Transverse colon (tissue), 3 donors: ENCODE data around the gene HEG1.
A peak's percentile ranks its signal among the peaks of the same experiment; 100 is the strongest.

ENCODE experiments used
- POLR2A ChIP-seq: fragments of 450-650 bp; IDR thresholded peaks from one replicate; pipeline ENCODE4 v1.6.1; 2016; ENCODE audit warnings: antibody characterized with exemption, mild to moderate bottlenecking, moderate library complexity
- TF ChIP-seq, protein P1 (sequence below), 5 experiments: fragments of 200-600 bp in 3 of 5; fragments of 450-650 bp in 2 of 5; sonication (generic) in 3 of 5; IDR thresholded peaks; 1 replicate in 2 of 5; 2 replicates in 3 of 5; pipeline ENCODE4 v1.5.1; 2016 to 2017; ENCODE audit warnings: antibody characterized with exemption in 5 of 5, inconsistent platforms in 3 of 5, mild to moderate bottlenecking in 2 of 5, moderate library complexity in 1 of 5

DNA sequence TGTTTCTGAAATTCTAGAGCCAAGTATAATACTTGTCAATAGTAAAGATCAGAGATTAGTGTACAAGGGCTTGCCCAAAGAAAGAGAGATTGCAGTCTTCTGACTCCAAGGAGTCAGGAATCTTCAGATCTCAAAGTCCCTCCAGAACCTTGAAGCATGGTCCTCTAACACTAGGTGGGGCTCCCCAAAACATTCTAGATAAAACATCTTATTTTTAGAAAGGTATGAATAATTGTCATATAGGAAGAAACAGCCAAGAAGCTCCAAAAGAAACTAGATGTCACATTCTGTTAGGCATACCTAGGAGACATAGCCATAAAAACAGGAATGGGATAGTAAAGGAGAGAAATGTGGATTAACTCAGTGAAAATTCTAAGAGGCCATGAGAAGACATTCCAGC lies 132.0 kb downstream of the HEG1 start:
- TF ChIP-seq, protein P1, sequence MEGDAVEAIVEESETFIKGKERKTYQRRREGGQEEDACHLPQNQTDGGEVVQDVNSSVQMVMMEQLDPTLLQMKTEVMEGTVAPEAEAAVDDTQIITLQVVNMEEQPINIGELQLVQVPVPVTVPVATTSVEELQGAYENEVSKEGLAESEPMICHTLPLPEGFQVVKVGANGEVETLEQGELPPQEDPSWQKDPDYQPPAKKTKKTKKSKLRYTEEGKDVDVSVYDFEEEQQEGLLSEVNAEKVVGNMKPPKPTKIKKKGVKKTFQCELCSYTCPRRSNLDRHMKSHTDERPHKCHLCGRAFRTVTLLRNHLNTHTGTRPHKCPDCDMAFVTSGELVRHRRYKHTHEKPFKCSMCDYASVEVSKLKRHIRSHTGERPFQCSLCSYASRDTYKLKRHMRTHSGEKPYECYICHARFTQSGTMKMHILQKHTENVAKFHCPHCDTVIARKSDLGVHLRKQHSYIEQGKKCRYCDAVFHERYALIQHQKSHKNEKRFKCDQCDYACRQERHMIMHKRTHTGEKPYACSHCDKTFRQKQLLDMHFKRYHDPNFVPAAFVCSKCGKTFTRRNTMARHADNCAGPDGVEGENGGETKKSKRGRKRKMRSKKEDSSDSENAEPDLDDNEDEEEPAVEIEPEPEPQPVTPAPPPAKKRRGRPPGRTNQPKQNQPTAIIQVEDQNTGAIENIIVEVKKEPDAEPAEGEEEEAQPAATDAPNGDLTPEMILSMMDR (IDR thresholded peaks at IDR 0.05), result peak in 1 of 5 experiments; percentile 13
- no peak for TF ChIP-seq POLR2A
